Esophagus squamous epithelium (tissue), 4 donors: ENCODE data around the gene DPYSL5.

Experiments used
- POLR2A ChIP-seq, 4 donors: fragments of 450-650 bp; IDR thresholded peaks; one replicate each; pipeline ENCODE4 v1.6.1; 2017; ENCODE audit warnings: antibody characterized with exemption in 4 of 4, mild to moderate bottlenecking in 4 of 4, moderate library complexity in 3 of 4
- TF ChIP-seq, protein P1 (sequence below), 6 experiments: fragments of 450-650 bp in 4 of 6; fragments of 200-600 bp in 2 of 6; sonication (generic) in 2 of 6; IDR thresholded peaks; one replicate each; pipeline ENCODE4 v1.5.1; 2016 to 2019; ENCODE audit warnings: antibody characterized with exemption in 6 of 6, mild to moderate bottlenecking in 4 of 6, moderate library complexity in 4 of 6

DNA sequence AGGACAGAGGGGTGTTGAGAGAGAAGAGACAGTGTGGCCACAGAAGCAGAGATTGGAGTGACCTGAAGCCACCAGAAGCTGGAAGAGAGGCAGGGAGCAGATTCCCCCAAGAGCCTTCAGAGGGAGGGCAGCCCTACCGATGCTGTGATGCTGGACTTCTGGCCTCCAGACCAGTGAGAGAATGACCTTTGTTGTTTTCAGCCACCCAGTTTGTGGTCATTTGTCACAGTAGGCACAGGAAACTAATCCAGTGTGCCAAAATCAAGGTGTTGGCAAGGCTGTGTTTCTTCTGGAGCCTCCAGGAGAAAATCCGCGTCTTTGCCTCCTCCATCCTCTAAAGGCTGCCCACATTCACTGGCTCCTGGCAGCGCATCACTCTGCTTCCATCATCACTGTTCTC is 137.9 kb downstream of the DPYSL5 start:
- no peak for TF ChIP-seq POLR2A (IDR thresholded peaks at IDR 0.05)
- TF ChIP-seq, protein P1, sequence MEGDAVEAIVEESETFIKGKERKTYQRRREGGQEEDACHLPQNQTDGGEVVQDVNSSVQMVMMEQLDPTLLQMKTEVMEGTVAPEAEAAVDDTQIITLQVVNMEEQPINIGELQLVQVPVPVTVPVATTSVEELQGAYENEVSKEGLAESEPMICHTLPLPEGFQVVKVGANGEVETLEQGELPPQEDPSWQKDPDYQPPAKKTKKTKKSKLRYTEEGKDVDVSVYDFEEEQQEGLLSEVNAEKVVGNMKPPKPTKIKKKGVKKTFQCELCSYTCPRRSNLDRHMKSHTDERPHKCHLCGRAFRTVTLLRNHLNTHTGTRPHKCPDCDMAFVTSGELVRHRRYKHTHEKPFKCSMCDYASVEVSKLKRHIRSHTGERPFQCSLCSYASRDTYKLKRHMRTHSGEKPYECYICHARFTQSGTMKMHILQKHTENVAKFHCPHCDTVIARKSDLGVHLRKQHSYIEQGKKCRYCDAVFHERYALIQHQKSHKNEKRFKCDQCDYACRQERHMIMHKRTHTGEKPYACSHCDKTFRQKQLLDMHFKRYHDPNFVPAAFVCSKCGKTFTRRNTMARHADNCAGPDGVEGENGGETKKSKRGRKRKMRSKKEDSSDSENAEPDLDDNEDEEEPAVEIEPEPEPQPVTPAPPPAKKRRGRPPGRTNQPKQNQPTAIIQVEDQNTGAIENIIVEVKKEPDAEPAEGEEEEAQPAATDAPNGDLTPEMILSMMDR (IDR thresholded peaks at IDR 0.05) = no peak
